Osteoblast (primary cell): ENCODE results near the gene RSPO1. TPM values are rescaled to one million over a fixed set of nuclear protein-coding genes. Genes with fewer than 3 reads are reported as not detected.
A peak's percentile ranks its signal among the peaks of the same experiment; 100 is the strongest.

Source experiments
- DNase-seq: peaks from one replicate; pipeline ENCODE4 v3.0.0; 2011; ENCODE audit warnings: low spot score, mixed read lengths; ENCODE audit not compliant: insufficient read length; ENCODE audit errors: missing footprints
- H2AFZ ChIP-seq: 2 replicates; pipeline ENCODE4 v1.6.0; 2011; ENCODE audit warnings: mild to moderate bottlenecking, low read length
- H3K27ac ChIP-seq: 2 replicates; pipeline ENCODE4 v1.5.1; 2011; ENCODE audit warnings: mild to moderate bottlenecking, low read depth, low read length, moderate library complexity
- H3K27me3 ChIP-seq: 2 replicates; pipeline ENCODE4 v1.6.0; 2012; ENCODE audit warnings: mild to moderate bottlenecking, control low read depth, inconsistent platforms, low read length, moderate library complexity; ENCODE audit not compliant: insufficient read depth
- H3K36me3 ChIP-seq: 2 replicates; pipeline ENCODE4 v1.5.1; 2011; ENCODE audit warnings: mild to moderate bottlenecking, low read length, control low read depth, moderate library complexity; ENCODE audit not compliant: insufficient read depth
- H3K4me1 ChIP-seq: 2 replicates; pipeline ENCODE4 v1.5.1; 2011; ENCODE audit warnings: mild to moderate bottlenecking, low read length, control low read depth, moderate library complexity; ENCODE audit not compliant: insufficient read depth
- H3K4me2 ChIP-seq: 2 replicates; pipeline ENCODE4 v1.6.0; 2011; ENCODE audit warnings: mild to moderate bottlenecking, low read length; ENCODE audit not compliant: insufficient read depth
- H3K4me3 ChIP-seq: fragments of 200-600 bp; sonication (generic); 3 replicates; pipeline ENCODE4 v1.5.1; 2012; ENCODE audit warnings: mild to moderate bottlenecking, low read length, inconsistent platforms; ENCODE audit not compliant: insufficient read depth
- H3K79me2 ChIP-seq: 2 replicates; pipeline ENCODE4 v1.6.0; 2012; ENCODE audit warnings: mild to moderate bottlenecking, low read length, control low read depth, inconsistent platforms; ENCODE audit not compliant: insufficient read depth
- H3K9me3 ChIP-seq: 2 replicates; pipeline ENCODE4 v1.5.1; 2011; ENCODE audit warnings: low read depth, low read length, control low read depth
- H4K20me1 ChIP-seq: 2 replicates; pipeline ENCODE4 v1.6.0; 2012; ENCODE audit warnings: mild to moderate bottlenecking, low read length, control low read depth; ENCODE audit not compliant: insufficient read depth
- CTCF ChIP-seq: IDR thresholded peaks from 2 replicates; pipeline ENCODE4 v1.5.1; 2011; ENCODE audit warnings: mild to moderate bottlenecking, low read depth, low read length, moderate library complexity; ENCODE audit errors: extremely low read depth
- total RNA-seq: library from RNA; depleted of rRNA; stranded (reverse); fragments of >200 nt; gene quantifications from 2 replicates; pipeline ENCODE4 v1.2.3, GENCODE V29; 2012

The RSPO1 gene
- total RNA-seq, 1 donor = 0.36 TPM

GRCh38 chr1:37605061-37605650, 29.5 kb downstream of the RSPO1 start:
- Histone ChIP-seq H3K36me3 (no peaks in the 10 kb centered on the region), H3K27me3 (peaks cover 13% of the 10 kb centered on the region), H3K4me1 (peaks cover 10% of the 10 kb centered on the region), H3K9me3 (no peaks in the 10 kb centered on the region), H3K4me2 (no peak overlapping the region), H4K20me1 (no peaks in the 10 kb centered on the region), H3K4me3 (no peak overlapping the region), H3K79me2 (no peaks in the 10 kb centered on the region), H3K27ac (no peak overlapping the region), H2AFZ (no peak overlapping the region)
- no peak for TF ChIP-seq CTCF
- DNase-seq = no peak

- TF ChIP-seq CTCF = peak; percentile 75
- no peaks in the 10 kb centered on the region for H3K36me3 ChIP-seq
- peaks cover 10% of the 10 kb centered on the region for H3K4me1 ChIP-seq
- no peak overlapping the region for H3K27ac ChIP-seq
- H3K4me2 ChIP-seq = no peak overlapping the region
- no peak for DNase-seq
- H3K27me3 ChIP-seq = peaks cover 2% of the 10 kb centered on the region
- H3K4me3 ChIP-seq = no peak overlapping the region
- no peaks in the 10 kb centered on the region for H4K20me1 ChIP-seq
- no peaks in the 10 kb centered on the region for H3K9me3 ChIP-seq
- no peak overlapping the region for H2AFZ ChIP-seq
- no peaks in the 10 kb centered on the region for H3K79me2 ChIP-seq
Measured at GRCh38 chr1:37602750-37603694, 31.7 kb downstream of the RSPO1 start.

- no peak overlapping the region for H2AFZ ChIP-seq
- H3K36me3 ChIP-seq = no peaks in the 10 kb centered on the region
- peaks cover 2% of the 10 kb centered on the region for H3K27me3 ChIP-seq
- no peaks in the 10 kb centered on the region for H3K9me3 ChIP-seq
- H3K27ac ChIP-seq = no peak overlapping the region
- no peak overlapping the region for H3K4me2 ChIP-seq
- no peak for TF ChIP-seq CTCF
- no peaks in the 10 kb centered on the region for H4K20me1 ChIP-seq
- no peak for DNase-seq
- peaks cover 12% of the 10 kb centered on the region for H3K4me1 ChIP-seq
- no peak overlapping the region for H3K4me3 ChIP-seq
- no peaks in the 10 kb centered on the region for H3K79me2 ChIP-seq
Measured at GRCh38 chr1:37601441-37601840, 33.3 kb downstream of the RSPO1 start.

- TF ChIP-seq CTCF = no peak
- Histone ChIP-seq H3K4me2 (no peak overlapping the region), H2AFZ (no peak overlapping the region), H3K4me3 (no peak overlapping the region), H3K27me3 (peaks cover 2% of the 10 kb centered on the region), H3K36me3 (no peaks in the 10 kb centered on the region), H3K4me1 (peaks cover 10% of the 10 kb centered on the region), H4K20me1 (no peaks in the 10 kb centered on the region), H3K79me2 (peaks cover 8% of the 10 kb centered on the region), H3K9me3 (no peaks in the 10 kb centered on the region), H3K27ac (no peak overlapping the region)
- DNase-seq = no peak
Measured at GRCh38 chr1:37599940-37600339, 34.8 kb downstream of the RSPO1 start.
